AG09319 (cell line): ENCODE results near the gene PLEKHA1.
A peak's percentile ranks its signal among the peaks of the same experiment; 100 is the strongest.

Source experiments
- DNase-seq: peaks from one replicate; pipeline ENCODE4 v3.0.0-alpha.2; 2010; ENCODE audit warnings: low read depth; ENCODE audit errors: extremely low read depth
- TF ChIP-seq, protein P1 (sequence below): IDR thresholded peaks from 2 replicates; pipeline ENCODE4 v1.5.1; 2011; ENCODE audit warnings: low read depth, mild to moderate bottlenecking, inconsistent platforms, low read length, moderate library complexity

PLEKHA1 gene

DNA sequence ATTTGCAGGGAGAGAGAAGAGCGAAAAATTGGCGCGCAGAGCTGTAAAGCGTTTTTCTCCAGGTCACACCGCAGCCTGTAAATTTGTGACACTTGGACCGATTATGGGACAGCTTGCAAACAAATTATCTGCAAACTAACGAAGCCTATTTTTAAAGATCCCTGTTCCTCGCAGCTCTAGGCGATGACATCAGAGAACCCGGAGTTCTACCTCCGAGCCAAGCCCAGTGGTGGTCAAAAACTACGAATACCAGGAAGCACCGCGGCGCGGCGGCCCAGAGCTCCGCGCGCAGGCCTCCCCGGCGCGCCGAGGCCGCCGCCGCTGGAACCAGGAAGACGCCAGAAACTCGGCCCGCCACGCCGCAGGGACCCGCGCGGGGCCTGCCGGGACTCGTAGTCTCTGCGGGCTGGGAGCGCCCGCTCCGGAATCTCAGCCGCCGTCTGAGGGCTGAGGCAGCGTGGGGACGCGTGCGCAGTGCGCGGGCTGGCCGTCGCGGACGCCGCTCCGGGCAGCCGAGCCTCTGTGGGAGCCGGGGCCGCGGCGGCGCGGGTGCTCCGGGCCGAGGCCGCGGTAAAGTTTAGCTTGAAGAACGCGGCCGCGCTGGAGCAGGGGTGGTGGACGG, at the start of gene PLEKHA1:
PLEKHA1 (plus strand) TSS at position 472 of the 622 bp plus-strand sequence. CDS start 18,493 bp downstream, outside the sequence.
- DNase-seq: peak; percentile 81
- TF ChIP-seq, protein P1, sequence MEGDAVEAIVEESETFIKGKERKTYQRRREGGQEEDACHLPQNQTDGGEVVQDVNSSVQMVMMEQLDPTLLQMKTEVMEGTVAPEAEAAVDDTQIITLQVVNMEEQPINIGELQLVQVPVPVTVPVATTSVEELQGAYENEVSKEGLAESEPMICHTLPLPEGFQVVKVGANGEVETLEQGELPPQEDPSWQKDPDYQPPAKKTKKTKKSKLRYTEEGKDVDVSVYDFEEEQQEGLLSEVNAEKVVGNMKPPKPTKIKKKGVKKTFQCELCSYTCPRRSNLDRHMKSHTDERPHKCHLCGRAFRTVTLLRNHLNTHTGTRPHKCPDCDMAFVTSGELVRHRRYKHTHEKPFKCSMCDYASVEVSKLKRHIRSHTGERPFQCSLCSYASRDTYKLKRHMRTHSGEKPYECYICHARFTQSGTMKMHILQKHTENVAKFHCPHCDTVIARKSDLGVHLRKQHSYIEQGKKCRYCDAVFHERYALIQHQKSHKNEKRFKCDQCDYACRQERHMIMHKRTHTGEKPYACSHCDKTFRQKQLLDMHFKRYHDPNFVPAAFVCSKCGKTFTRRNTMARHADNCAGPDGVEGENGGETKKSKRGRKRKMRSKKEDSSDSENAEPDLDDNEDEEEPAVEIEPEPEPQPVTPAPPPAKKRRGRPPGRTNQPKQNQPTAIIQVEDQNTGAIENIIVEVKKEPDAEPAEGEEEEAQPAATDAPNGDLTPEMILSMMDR: no peak

DNA sequence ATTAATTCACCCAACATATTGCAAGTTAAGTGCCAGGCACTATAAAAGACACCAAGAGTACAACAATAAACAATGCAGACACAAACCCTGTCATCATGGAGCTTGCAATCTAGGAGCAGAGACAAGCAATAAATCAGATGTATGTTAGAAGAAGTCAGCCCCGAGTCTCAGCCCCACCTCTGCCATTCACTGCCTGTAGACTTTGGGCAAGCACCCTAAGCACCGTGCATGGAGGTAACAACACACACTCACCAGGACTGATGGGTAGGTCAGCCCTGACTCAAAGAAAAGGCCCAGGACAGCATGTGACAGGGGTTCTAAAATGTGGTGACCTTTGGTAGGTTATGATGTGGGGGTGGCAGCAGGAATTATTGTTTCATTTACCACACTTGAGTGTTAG, 49.3 kb upstream of the PLEKHA1 start:
- DNase-seq: no peak
- TF ChIP-seq, protein P1: no peak

DNA sequence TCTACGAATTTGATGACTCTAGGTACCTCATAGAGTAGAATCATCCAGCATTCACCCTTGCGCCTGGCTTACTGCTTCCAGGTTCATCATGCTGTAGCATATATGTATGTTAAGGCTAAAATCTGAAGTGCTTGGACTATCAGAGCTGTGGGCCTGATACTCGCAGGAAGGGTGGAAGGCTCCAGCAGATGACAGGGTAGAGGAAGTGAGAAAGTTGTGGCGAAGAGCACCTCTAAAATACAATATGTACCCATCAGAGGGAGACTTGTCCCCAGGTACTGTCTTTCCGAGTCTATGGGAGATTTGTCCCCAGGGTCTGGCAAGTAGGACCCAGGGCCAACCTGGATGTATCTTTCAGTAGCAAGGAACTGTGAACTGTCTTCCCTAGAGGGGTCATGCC, 48.1 kb upstream of the PLEKHA1 start:
- no peak for DNase-seq
- TF ChIP-seq, protein P1: no peak

DNA sequence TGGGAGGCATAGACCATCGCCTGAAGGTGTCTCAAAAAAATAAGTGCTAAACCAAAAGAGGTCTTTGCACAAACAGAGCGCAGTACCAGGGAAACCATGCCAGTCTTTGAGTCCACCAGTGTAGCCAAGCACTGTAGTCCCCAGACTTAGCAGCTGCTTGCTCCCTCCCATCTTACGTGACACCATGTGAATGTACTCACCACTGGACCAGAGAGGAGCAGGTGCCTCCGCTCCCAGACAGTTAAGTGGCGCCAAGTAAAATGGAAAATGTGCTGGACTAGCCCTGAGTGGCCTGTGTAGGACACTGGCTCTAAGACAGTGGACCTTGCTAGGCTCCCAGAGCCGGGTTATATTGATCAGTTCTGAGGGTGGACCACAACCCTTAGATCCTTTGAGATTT, 47.7 kb upstream of the PLEKHA1 start:
- TF ChIP-seq, protein P1: no peak
- no peak for DNase-seq

DNA sequence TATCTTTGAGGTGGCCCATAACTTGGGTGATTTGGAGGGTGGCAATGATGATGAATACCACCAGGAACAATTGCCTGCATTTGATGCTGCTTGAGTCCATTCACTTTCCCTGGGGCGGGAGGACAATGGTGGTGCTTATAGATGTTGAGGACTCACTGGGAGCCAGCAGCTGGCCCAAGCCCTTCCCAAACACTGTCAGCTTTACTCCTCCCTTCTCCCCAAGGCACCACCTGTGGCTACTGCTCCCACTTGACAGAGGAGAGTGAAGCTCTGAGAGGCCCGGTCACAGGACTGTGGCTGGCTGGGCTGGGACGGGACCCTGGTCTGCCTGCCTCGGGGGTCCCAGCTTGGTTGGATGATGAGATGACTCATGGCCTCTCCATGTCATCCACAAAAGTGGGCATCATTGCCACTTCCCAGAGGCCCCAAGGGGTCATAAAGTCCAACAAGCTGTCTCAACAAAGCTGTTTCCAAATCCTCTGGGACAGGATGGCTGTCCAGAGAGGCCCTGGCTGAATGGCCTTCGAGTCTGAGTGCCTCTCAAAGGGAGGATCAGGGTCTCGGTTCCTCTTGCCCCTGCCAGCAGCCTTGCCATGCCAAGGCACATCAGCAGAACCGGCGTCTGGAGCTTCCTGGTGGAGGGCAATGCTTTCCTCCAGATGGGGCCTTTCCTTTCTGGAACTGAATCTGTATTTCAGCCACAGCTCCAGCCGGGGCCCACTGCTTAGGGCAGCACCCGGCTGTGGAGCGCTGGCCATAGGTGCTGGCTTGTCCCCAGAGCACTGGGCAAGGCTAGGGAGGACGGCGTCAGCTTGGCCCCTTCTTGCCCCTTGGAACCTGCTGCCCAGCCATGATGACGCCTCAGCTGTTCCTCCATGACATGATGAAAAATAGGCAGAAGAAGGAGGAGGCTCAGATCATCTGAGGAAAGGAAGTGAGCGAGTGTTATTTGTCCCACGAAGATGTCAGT, 47.0 kb upstream of the PLEKHA1 start:
- TF ChIP-seq, protein P1: no peak
- no peak for DNase-seq

DNA sequence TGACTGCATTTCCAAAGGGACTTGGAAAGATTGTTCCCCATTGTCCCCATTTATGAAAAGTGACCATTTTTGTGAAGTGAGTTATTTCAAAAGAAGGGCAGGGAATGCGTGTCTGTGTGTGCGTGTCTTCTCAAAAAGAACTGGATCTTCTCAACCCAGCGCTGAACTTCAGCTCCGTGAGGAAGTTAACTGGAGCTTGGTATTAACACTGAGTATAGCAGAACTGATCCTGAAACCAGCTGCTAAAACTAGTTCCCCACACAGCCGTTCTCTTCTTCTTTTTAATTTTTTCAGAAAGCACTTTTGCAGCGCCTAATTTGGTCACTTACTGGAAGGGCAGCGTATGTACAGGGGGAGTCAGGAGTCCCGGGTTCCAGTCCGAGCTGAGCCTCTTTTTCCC, 45.8 kb upstream of the PLEKHA1 start:
- DNase-seq: no peak
- TF ChIP-seq, protein P1: no peak

DNA sequence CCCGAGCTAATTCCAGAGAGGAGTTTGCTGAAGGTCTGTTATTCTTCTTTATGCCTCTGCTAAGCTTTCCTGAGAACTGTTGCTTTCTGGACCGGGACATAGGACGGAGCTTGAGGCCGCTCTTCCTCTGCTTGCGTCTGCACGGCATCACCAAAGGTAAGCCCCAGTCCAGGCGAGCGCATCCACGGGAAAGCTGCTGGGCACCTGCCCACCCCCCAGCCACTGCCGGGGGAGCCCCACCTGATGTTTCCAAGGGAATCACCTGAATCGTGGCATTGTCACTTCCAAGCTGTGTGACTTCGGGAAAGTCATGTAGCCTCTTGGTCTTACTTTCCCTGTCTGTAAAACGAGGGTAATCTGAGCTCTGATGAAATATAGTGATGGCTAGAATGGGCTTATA, 45.1 kb upstream of the PLEKHA1 start:
- DNase-seq: no peak
- TF ChIP-seq, protein P1: no peak
